Fibroblast of skin of left biceps (primary cell): ENCODE measurements around the gene TMED8.
A peak's percentile ranks its signal among the peaks of the same experiment; 100 is the strongest.
"Not testable (repeated sequence)": the region's sequence is repeated elsewhere in the genome, so short reads cannot be mapped to it uniquely, and the experiment has no call there.

ENCODE experiments used
- DNase-seq, 2 experiments: peaks; one replicate each; pipeline ENCODE4 v3.0.0-alpha.2; 2013; ENCODE audit warnings: low read depth in 2 of 2

The TMED8 gene

GRCh38 chr14:77322951-77323350 is 53.9 kb downstream of the TMED8 start:
- no peak for DNase-seq

- no peak for DNase-seq
These were observed 54.5 kb downstream of the TMED8 start for GRCh38 chr14:77322250-77322902.

DNA sequence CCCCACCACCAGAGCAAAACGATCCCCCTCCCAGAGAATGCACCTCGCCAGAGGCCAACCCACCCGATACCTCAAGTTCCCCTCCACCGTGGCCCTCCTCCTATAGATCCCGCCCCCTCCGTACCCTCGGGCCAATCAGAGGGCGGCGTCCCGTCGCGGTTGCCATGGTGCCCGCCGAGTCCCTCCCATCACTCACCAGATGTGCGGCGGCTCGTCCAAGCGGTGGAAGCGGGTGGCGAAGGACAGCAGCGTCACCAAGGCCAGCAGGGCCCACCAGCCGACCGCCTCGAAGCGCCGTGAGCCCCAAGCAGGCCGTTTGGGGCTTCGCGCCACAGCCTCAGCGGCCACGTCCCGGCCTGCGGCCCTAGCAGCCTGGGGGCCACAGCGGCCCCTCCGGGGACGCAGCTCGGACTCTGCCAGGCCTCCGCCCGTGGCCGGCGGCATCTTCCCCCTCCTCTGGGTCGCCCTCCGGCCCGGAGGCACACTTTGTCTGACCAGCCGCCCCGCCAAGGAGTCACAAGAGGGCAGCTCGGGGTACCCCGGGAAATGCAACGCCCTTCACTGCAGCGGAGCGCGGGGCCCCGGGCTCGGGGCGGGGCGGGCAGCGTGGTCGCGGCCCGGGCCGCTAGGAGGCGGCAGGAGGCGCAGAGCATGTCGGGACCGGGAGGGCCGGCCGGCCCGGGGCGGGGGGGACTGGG is 56.5 kb downstream of the TMED8 start, which contains the start of gene POMT2:
Gene POMT2, minus strand, starts transcription at position 646 of the 698 bp plus-strand sequence. Its CDS starts 202 bp downstream, at position 444.
- peak; percentile 57 to 58 for DNase-seq

- no peak for DNase-seq
These were observed 57.5 kb downstream of the TMED8 start for GRCh38 chr14:77319422-77319821.

GRCh38 chr14:77318756-77319155 is 58.1 kb downstream of the TMED8 start:
- not testable (repeated sequence) for DNase-seq

GRCh38 chr14:77318006-77318553 is 58.8 kb downstream of the TMED8 start:
- no peak for DNase-seq

DNA sequence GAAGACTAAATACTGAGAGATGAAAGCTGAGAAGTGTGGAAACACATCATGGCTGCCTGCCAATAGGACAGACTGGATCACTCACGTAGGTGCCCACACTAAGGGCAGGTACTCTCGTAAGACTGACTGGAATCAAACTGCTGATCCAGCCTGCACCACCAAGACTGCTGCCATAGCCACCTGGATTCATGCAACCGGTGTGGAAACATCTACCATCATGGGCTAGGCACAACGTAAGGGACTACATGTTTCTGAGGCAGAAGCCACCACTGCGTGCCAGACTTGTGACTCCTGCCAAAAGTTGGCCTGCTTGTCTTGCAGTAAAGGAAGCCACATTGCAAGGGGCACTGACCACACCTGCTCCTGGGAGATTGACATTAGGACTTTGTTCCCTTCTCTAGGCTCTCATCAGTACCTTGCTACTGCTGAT is 60.0 kb downstream of the TMED8 start:
- no peak for DNase-seq

DNA sequence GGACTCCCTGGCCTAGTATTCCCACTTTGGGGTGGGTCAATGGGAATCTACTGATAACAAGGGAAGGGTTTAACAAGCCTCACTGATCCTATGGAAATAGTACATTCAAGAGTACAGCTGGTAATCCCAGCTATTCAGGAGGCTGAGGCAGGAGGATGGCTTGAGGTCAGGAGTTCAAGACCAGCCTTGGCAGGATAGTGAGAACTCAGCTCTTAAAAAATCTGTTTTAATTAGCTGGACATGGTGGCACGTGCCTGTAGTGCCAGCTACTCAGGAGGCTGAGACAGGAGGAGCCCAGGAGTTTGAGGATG is 60.7 kb downstream of the TMED8 start:
- no peak for DNase-seq

DNA sequence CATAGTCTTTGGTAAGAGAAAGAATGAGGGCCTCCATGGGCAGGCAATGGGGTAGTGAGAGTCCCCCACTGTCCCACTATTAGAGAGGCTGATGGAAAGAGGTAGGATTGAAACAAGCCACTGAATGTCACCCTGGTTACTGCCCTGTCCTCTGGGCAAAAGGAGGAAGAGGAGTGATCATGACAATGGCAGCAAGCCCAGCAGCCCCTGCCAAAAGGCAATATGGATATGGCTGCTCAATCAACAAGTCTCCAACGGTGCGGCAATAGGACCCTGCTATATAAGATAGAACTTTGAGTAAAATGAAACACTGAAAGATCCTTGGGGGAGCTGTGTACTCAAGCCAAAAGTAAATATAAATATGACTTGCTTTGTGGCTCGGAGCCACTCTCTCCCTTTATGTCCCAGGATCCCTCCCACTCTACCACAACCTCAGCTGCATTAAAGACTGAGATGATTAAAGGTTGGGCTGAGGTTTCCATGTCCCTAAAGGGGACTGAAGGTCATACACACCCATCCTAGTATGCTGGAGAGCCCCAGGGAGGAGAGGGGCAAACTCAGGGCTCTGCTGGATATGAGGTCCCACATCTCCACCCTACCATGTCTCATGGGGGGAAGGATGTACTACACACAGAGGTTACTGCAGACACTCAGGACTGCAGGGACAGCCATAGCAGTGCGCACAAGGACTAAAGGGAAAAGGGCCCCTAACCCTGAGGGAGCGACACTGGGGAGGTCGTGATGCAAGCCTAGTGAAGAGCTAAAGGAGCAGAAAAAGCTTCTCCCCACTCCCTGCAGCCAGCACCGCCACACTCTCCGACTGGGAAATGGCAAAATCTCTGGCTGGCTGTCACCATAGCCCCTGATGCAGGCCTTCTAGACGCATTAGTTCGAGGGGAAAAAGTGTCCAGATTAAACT is 62.1 kb downstream of the TMED8 start:
- no peak for DNase-seq

DNA sequence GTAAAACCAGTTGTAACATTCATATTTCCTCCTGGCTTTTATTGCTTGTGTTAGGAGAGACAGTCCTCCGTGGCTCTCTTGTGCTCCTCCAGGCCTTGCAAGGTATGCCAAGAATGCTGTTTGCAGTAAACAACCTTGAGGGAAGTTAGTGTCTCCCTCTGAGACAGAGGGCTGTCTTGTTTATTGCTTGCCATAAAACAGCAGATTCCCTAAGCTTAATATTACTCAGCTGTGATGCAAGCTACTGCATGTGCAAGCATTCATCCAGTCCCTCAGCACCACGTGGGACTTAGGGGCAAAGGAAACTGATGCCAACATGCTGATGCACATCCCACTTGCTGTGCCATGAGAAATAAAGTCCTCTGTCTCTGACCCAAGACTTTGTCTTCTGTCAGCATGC is 62.9 kb downstream of the TMED8 start:
- DNase-seq = peak in 1 of 2 experiments; percentile 30

DNA sequence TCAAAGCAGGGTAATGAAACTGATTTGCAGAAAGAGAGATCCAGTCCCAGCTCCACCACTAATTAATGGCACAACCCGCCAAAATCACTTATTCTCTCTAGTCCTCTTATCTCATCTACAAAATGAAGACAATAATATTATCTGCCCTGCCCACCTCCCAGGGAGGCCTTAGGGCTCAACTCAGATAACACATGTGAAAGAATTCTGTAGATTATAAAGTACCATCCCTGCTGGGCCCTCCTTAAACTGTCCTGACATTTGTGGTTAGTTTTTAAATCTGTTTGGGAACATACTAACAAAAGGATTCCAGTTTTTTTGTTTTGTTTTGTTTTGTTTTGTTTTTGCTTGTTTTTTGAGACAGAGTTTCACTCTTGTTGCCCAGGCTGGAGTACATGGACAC is 63.5 kb downstream of the TMED8 start:
- no peak for DNase-seq

DNA sequence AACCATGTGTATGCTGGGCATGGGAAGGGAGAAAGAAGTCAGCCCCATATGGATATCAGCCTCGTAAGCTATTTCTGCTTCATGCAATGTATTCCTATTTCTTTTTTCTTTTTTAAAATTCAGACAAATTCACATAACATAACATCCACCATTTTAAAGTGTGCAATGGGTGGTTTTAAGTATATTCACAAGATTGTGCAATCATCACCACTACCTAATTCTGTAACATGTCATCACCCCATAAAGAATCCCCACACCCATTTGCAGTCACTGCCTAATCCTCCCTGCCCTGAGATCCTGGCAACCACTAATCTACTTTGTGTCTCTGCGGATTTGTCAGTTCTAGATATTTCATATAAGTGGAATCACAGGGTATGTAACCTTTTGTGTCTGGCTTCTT is 65.7 kb downstream of the TMED8 start:
- peak in 1 of 2 experiments; percentile 22 for DNase-seq

- no peak for DNase-seq
These were observed 66.9 kb downstream of the TMED8 start for GRCh38 chr14:77310026-77310425.

GRCh38 chr14:77309131-77309530 is 67.8 kb downstream of the TMED8 start:
- no peak for DNase-seq

- no peak for DNase-seq
These were observed 69.9 kb downstream of the TMED8 start for GRCh38 chr14:77306851-77307496.

DNA sequence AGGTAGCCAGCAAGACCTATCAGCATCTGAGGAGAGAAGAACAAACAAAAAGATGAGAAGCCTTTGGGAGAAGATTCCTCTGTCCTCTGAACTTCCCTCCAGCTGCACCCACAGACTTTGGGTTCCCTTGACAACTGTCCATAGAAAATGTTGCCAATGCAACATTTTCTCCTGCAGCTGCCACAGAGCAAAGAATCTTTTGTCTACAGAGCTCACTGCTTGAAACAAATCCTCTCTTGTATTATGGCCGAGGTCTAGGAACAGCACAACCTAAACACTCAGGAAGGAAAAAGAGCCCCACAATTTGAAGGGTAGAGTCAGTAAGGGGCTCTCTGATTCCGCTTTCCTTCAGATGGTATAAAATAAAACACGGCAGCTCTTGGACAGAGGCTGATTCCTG is 70.5 kb downstream of the TMED8 start:
- DNase-seq = no peak

GRCh38 chr14:77305696-77306095 is 71.2 kb downstream of the TMED8 start:
- no peak for DNase-seq

DNA sequence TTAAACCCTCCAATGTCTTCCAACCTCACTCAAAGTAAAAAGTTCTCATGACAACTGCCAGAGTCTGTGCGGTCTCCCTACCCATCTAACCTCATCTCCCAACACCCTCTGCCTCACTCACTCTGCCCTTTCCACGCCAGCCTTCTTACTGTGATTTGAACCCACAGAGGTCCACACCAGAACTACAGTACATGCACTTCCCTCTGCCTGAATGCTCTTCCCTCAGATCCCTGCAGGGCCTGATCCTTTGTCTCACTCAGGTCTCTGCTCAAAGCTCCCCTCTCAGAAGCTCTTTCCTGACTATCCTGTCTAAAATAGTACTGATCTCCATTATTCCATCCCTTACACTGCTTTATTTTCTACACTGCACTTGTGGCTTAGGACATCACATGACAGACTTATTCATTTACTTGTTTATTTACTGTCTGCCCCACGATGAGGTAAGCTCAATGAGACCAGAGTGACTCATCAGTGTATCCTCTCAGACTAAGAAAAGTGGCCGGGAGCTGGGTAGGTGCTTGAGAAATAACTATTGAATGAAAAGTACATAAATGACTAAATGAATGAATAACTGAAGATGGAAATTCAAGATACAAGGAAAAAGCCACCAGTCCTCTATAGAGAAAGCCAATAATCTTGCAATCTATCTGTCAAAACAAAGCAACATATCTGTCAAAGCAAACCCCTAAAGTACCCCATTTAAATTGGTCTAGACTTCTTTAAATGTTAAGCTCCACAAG is 73.3 kb downstream of the TMED8 start:
- peak; percentile 39 to 52 for DNase-seq

- DNase-seq = no peak
These were observed 74.0 kb downstream of the TMED8 start for GRCh38 chr14:77302926-77303325.

GRCh38 chr14:77301103-77301502 is 75.8 kb downstream of the TMED8 start:
- DNase-seq = peak in 1 of 2 experiments; percentile 22

GRCh38 chr14:77299771-77300170 is 77.1 kb downstream of the TMED8 start:
- no peak for DNase-seq
